Measurements from ENCODE around the gene REEP5. TPM values are rescaled to one million over a fixed set of nuclear protein-coding genes. Genes with fewer than 3 reads are reported as not detected.
A peak's percentile ranks its signal among the peaks of the same experiment; 100 is the strongest.

REEP5 gene
- total RNA-seq, 1 experiment from 2014 or later = 112 TPM

- no peaks in the 10 kb centered on the region for H3K36me3 ChIP-seq (ENCODE audit: control insufficient read depth, insufficient read depth, low read length)
- intact Hi-C loops (cut with micrococcal nuclease; ENCODE audit: unreplicated experiment) (loop anchor here (5.0 kb wide), 2 partner anchors 158 to 298 kb away; no protein-coding TSS in a partner anchor), in situ Hi-C loops (cut with HindIII; ENCODE audit: low pct_unique_long_range_greater_than_20kb, low sequenced_read_pairs) (no loop called here)
- POLR2A ChIA-PET = no interaction called here
- no peaks in the 10 kb centered on the region for H3K9me3 ChIP-seq (ENCODE audit: control insufficient read depth, insufficient read depth, low read depth, low read length)
- no peak overlapping the region for H3K27ac ChIP-seq (ENCODE audit: low read length)
- CTCF ChIA-PET = no interaction called here
- BruUV-seq (replicated peaks) = no TSS peak
- TF ChIP-seq POLR2AphosphoS5 (IDR thresholded peaks at IDR 0.05; ENCODE audit: low read depth, low read length) (no peak), SIN3A (IDR thresholded peaks at IDR 0.05; ENCODE audit: borderline replicate concordance, insufficient read depth, low read depth, low read length) (no peak)
- H3K4me3 ChIP-seq (ENCODE audit: low read depth in 2 of 2, low read length in 2 of 2) = no peak overlapping the region
- DNase-seq (ENCODE audit: low read depth, low spot score) (no peak), ATAC-seq (no peak)
- no peaks in the 10 kb centered on the region; the same call in 1 of the 2 replicates for H3K27me3 ChIP-seq (ENCODE audit: control insufficient read depth, insufficient read depth, low read length)
- H3K4me1 ChIP-seq (ENCODE audit: control insufficient read depth, insufficient read depth, low read length) = no peaks in the 10 kb centered on the region
These were observed 72.1 kb downstream of the REEP5 start for GRCh38 chr5:112849912-112850311.

- peak; percentile 64 for DNase-seq (ENCODE audit: low read depth, low spot score)
- H3K27me3 ChIP-seq (ENCODE audit: control insufficient read depth, insufficient read depth, low read length) = no peaks in the 10 kb centered on the region
- H3K36me3 ChIP-seq (ENCODE audit: control insufficient read depth, insufficient read depth, low read length) = no peaks in the 10 kb centered on the region
- peak overlapping the region; percentile 55; the same call in 1 of the 2 replicates for H3K27ac ChIP-seq (ENCODE audit: low read length)
- CTCF ChIA-PET = interaction anchor here (0.5 to 1.2 kb wide), 18 partner anchors 11 to 781 kb away, joined by 3 to 9 read pairs (median 6); no protein-coding TSS in a partner anchor
- no TSS peak for BruUV-seq (replicated peaks)
- POLR2A ChIA-PET = interaction anchor here (0.6 kb wide), 1 partner anchor 646 kb away, joined by 3 read pairs; no protein-coding TSS in a partner anchor
- TF ChIP-seq TCF7L2 (IDR thresholded peaks at IDR 0.05; ENCODE audit: low read depth, low read length) (no peak), REST (IDR thresholded peaks at IDR 0.05; ENCODE audit: insufficient read depth in 1 of 2, low read depth in 2 of 2, low read length in 1 of 2) (no peak), POLR2AphosphoS5 (IDR thresholded peaks at IDR 0.05; ENCODE audit: low read depth, low read length) (no peak), CTCF (IDR thresholded peaks at IDR 0.05) (peak; percentile 81), SIN3A (IDR thresholded peaks at IDR 0.05; ENCODE audit: borderline replicate concordance, insufficient read depth, low read depth, low read length) (no peak)
- in situ Hi-C loops (cut with HindIII; ENCODE audit: low pct_unique_long_range_greater_than_20kb, low sequenced_read_pairs) (no loop called here), intact Hi-C loops (cut with micrococcal nuclease; ENCODE audit: unreplicated experiment) (loop anchor here (5.0 kb wide), 2 partner anchors 156 to 296 kb away; no protein-coding TSS in a partner anchor)
- H3K4me3 ChIP-seq (ENCODE audit: low read depth in 2 of 2, low read length in 2 of 2) = peak overlapping the region in 1 of 2 experiments; percentile 25; a peak in 1 of 4 replicates
- ATAC-seq = peak; percentile 98
- no peaks in the 10 kb centered on the region for H3K4me1 ChIP-seq (ENCODE audit: control insufficient read depth, insufficient read depth, low read length)
- no peaks in the 10 kb centered on the region for H3K9me3 ChIP-seq (ENCODE audit: control insufficient read depth, insufficient read depth, low read depth, low read length)
These were observed 73.8 kb downstream of the REEP5 start for GRCh38 chr5:112848116-112848811.

- H3K36me3 ChIP-seq (ENCODE audit: control insufficient read depth, insufficient read depth, low read length) = no peaks in the 10 kb centered on the region
- ATAC-seq (no peak), DNase-seq (ENCODE audit: low read depth, low spot score) (no peak)
- intact Hi-C loops (cut with micrococcal nuclease; ENCODE audit: unreplicated experiment) (loop anchor here (5.0 kb wide), 2 partner anchors 155 to 295 kb away; no protein-coding TSS in a partner anchor), in situ Hi-C loops (cut with HindIII; ENCODE audit: low pct_unique_long_range_greater_than_20kb, low sequenced_read_pairs) (no loop called here)
- POLR2A ChIA-PET = no interaction called here
- no peak overlapping the region for H3K27ac ChIP-seq (ENCODE audit: low read length)
- no peaks in the 10 kb centered on the region for H3K4me1 ChIP-seq (ENCODE audit: control insufficient read depth, insufficient read depth, low read length)
- no peak overlapping the region for H3K4me3 ChIP-seq (ENCODE audit: low read depth in 2 of 2, low read length in 2 of 2)
- no peaks in the 10 kb centered on the region for H3K9me3 ChIP-seq (ENCODE audit: control insufficient read depth, insufficient read depth, low read depth, low read length)
- no TSS peak for BruUV-seq (replicated peaks)
- TF ChIP-seq CTCF (IDR thresholded peaks at IDR 0.05) (no peak), TCF7L2 (IDR thresholded peaks at IDR 0.05; ENCODE audit: low read depth, low read length) (no peak), REST (IDR thresholded peaks at IDR 0.05; ENCODE audit: insufficient read depth in 1 of 2, low read depth in 2 of 2, low read length in 1 of 2) (no peak), SIN3A (IDR thresholded peaks at IDR 0.05; ENCODE audit: borderline replicate concordance, insufficient read depth, low read depth, low read length) (no peak), POLR2AphosphoS5 (IDR thresholded peaks at IDR 0.05; ENCODE audit: low read depth, low read length) (no peak)
- H3K27me3 ChIP-seq (ENCODE audit: control insufficient read depth, insufficient read depth, low read length) = no peaks in the 10 kb centered on the region
- CTCF ChIA-PET = no interaction called here
These were observed 74.7 kb downstream of the REEP5 start for GRCh38 chr5:112847306-112847705.
